SU-DHL-6 (cell line): ENCODE measurements around the gene UBAC1.

Experiments
- H2AFZ ChIP-seq: fragments of 200-600 bp; sonication (generic); 2 replicates; pipeline ENCODE4 v1.6.1; 2014; ENCODE audit warnings: low read depth, mild to moderate bottlenecking, moderate library complexity, mixed read lengths, antibody characterized with exemption, low read length; ENCODE audit not compliant: severe bottlenecking
- H3F3A ChIP-seq: fragments of 200-600 bp; shearing (Covaris generic); 2 replicates; pipeline ENCODE4 v1.6.0; 2016; ENCODE audit warnings: antibody characterized with exemption, mild to moderate bottlenecking; ENCODE audit not compliant: insufficient read depth
- H3K27ac ChIP-seq: fragments of 200-600 bp; sonication (generic); 2 replicates; pipeline ENCODE4 v1.5.1; 2016; ENCODE audit warnings: low read depth, mild to moderate bottlenecking, low read length, moderate library complexity, mixed read lengths
- H3K27me3 ChIP-seq: fragments of 200-600 bp; sonication (generic), shearing (Covaris generic); 2 replicates; pipeline ENCODE4 v1.6.0; 2014; ENCODE audit warnings: mild to moderate bottlenecking, low read length
- H3K36me3 ChIP-seq: fragments of 200-600 bp; sonication (generic); 2 replicates; pipeline ENCODE4 v1.6.1; 2014; ENCODE audit warnings: mild to moderate bottlenecking, low read length, mixed read lengths
- H3K4me2 ChIP-seq: fragments of 300-600, 200-600 bp; shearing (Covaris generic), sonication (generic); 2 replicates; pipeline ENCODE4 v1.6.0; 2014; ENCODE audit warnings: low read length, low read depth, mild to moderate bottlenecking; ENCODE audit not compliant: poor library complexity, severe bottlenecking
- H3K4me3 ChIP-seq: fragments of 200-600 bp; sonication (generic); 2 replicates; pipeline ENCODE4 v1.5.1; 2014; ENCODE audit warnings: antibody characterized with exemption, low read length, mild to moderate bottlenecking, mixed read lengths; ENCODE audit not compliant: insufficient read depth, poor library complexity, severe bottlenecking
- H3K79me2 ChIP-seq: fragments of 200-600 bp; sonication (generic); 2 replicates; pipeline ENCODE4 v1.6.1; 2014; ENCODE audit warnings: mild to moderate bottlenecking, low read length, moderate library complexity; ENCODE audit not compliant: insufficient read depth
- H3K9ac ChIP-seq: fragments of 200-600 bp; sonication (generic); 2 replicates; pipeline ENCODE4 v1.7.0; 2014; ENCODE audit warnings: mild to moderate bottlenecking, low read length
- H3K9me2 ChIP-seq: fragments of 200-600 bp; sonication (generic); replicated peaks from 2 replicates; pipeline ENCODE4 v1.6.1; 2014; ENCODE audit warnings: low read length; ENCODE audit not compliant: insufficient read depth
- H3K9me3 ChIP-seq: fragments of 200-600 bp; sonication (generic); 2 replicates; pipeline ENCODE4 v1.6.1; 2014; ENCODE audit warnings: low read length, mixed read lengths; ENCODE audit not compliant: insufficient read depth
- H4K20me1 ChIP-seq: fragments of 200-600 bp; sonication (generic); 2 replicates; pipeline ENCODE4 v1.6.1; 2014; ENCODE audit warnings: low read depth, mild to moderate bottlenecking, antibody characterized with exemption, low read length, moderate library complexity, mixed read lengths
- CTCF ChIP-seq: fragments of 200-600 bp; sonication (generic); IDR thresholded peaks from one replicate; pipeline ENCODE4 v1.5.1; 2017; ENCODE audit warnings: antibody characterized with exemption, mild to moderate bottlenecking, low read length, moderate library complexity; ENCODE audit not compliant: insufficient read depth, poor library complexity, severe bottlenecking
- EZH2phosphoT487 ChIP-seq: fragments of 200-600 bp; sonication (generic), shearing (Covaris generic); conservative IDR thresholded peaks from 2 replicates; pipeline ENCODE4 v1.6.1; 2018; ENCODE audit warnings: mild to moderate bottlenecking, antibody characterized with exemption, low read length, moderate library complexity, mixed read lengths

Gene UBAC1

GRCh38 chr9:135887585-135888050 is 73.6 kb downstream of the UBAC1 start:
- H3K9me2 ChIP-seq = no peaks in the 10 kb centered on the region
- H3K79me2 ChIP-seq = peaks cover 100% of the 10 kb centered on the region
- H3K4me2 ChIP-seq = no peak overlapping the region
- no peaks in the 10 kb centered on the region for H3K9me3 ChIP-seq
- peaks cover 14% of the 10 kb centered on the region; the same call in 1 of the 2 replicates for H4K20me1 ChIP-seq
- H3K27me3 ChIP-seq = no peaks in the 10 kb centered on the region
- no peaks in the 10 kb centered on the region for H3F3A ChIP-seq
- no peak overlapping the region for H2AFZ ChIP-seq
- H3K27ac ChIP-seq = no peak overlapping the region
- no peak overlapping the region for H3K4me3 ChIP-seq
- H3K36me3 ChIP-seq = no peaks in the 10 kb centered on the region
- TF ChIP-seq EZH2phosphoT487 = no peak
- no peak for TF ChIP-seq CTCF
- no peak overlapping the region for H3K9ac ChIP-seq

- Histone ChIP-seq H3K9ac (no peak overlapping the region), H3F3A (no peaks in the 10 kb centered on the region), H3K79me2 (peaks cover 99% of the 10 kb centered on the region), H3K27ac (no peak overlapping the region), H2AFZ (no peak overlapping the region), H3K4me3 (no peak overlapping the region), H3K36me3 (no peaks in the 10 kb centered on the region), H3K27me3 (no peaks in the 10 kb centered on the region), H3K4me2 (no peak overlapping the region), H3K9me2 (no peaks in the 10 kb centered on the region), H4K20me1 (peaks cover 14% of the 10 kb centered on the region; the same call in 1 of the 2 replicates), H3K9me3 (no peaks in the 10 kb centered on the region)
- TF ChIP-seq CTCF = no peak
- TF ChIP-seq EZH2phosphoT487 = no peak
These were observed 74.1 kb downstream of the UBAC1 start for GRCh38 chr9:135887021-135887507.

GRCh38 chr9:135886147-135886981 is 74.8 kb downstream of the UBAC1 start:
- Histone ChIP-seq H3K27ac (no peak overlapping the region), H3K9ac (no peak overlapping the region), H3K4me3 (no peak overlapping the region), H3K4me2 (no peak overlapping the region), H3K79me2 (peaks cover 96% of the 10 kb centered on the region), H4K20me1 (peaks cover 14% of the 10 kb centered on the region; the same call in 1 of the 2 replicates), H3K27me3 (no peaks in the 10 kb centered on the region), H3K9me3 (no peaks in the 10 kb centered on the region), H3K36me3 (no peaks in the 10 kb centered on the region), H3F3A (no peaks in the 10 kb centered on the region), H2AFZ (no peak overlapping the region), H3K9me2 (no peaks in the 10 kb centered on the region)
- TF ChIP-seq EZH2phosphoT487 = no peak
- TF ChIP-seq CTCF = no peak
